ENCODE results near the gene SFXN1.

SFXN1 gene

GRCh38 chr5:175472378-175472777 lies 6.0 kb upstream of the SFXN1 start:
- Mint-ChIP-seq H3K27me3 (ENCODE audit: low read depth) (peaks cover 18% of the 10 kb centered on the region), H3K27ac (no peak overlapping the region), H3K4me1 (ENCODE audit: low read depth) (peaks cover 11% of the 10 kb centered on the region), H3K36me3 (ENCODE audit: low read depth) (no peaks in the 10 kb centered on the region), H3K4me3 (no peak overlapping the region), H3K9me3 (no peaks in the 10 kb centered on the region)

GRCh38 chr5:175475248-175475647 lies 3.1 kb upstream of the SFXN1 start:
- H3K27ac Mint-ChIP-seq = no peak overlapping the region
- H3K4me1 Mint-ChIP-seq (ENCODE audit: low read depth) = peaks cover 23% of the 10 kb centered on the region

GRCh38 chr5:175477440-175477839 lies 920 bp upstream of the SFXN1 start:
- H3K27ac Mint-ChIP-seq = peak overlapping the region; percentile 55
- H3K27me3 Mint-ChIP-seq (ENCODE audit: low read depth) = peaks cover 14% of the 10 kb centered on the region
- H3K4me1 Mint-ChIP-seq (ENCODE audit: low read depth) = peaks cover 35% of the 10 kb centered on the region
- H3K4me3 Mint-ChIP-seq = peak overlapping the region; percentile 41
- H3K9me3 Mint-ChIP-seq = no peaks in the 10 kb centered on the region
- H3K36me3 Mint-ChIP-seq (ENCODE audit: low read depth) = peaks cover 13% of the 10 kb centered on the region

More at GRCh38 chr5:175475248-175475647, 3.1 kb upstream of the SFXN1 start:
- peaks cover 2% of the 10 kb centered on the region for H3K36me3 Mint-ChIP-seq (ENCODE audit: low read depth)
- peaks cover 14% of the 10 kb centered on the region for H3K27me3 Mint-ChIP-seq (ENCODE audit: low read depth)
- no peaks in the 10 kb centered on the region for H3K9me3 Mint-ChIP-seq
- H3K4me3 Mint-ChIP-seq = no peak overlapping the region

- H3K9me3 Mint-ChIP-seq = no peaks in the 10 kb centered on the region
- H3K4me1 Mint-ChIP-seq (ENCODE audit: low read depth) = peaks cover 39% of the 10 kb centered on the region
- H3K27ac Mint-ChIP-seq = peak overlapping the region; percentile 78
- peaks cover 14% of the 10 kb centered on the region for H3K27me3 Mint-ChIP-seq (ENCODE audit: low read depth)
- H3K36me3 Mint-ChIP-seq (ENCODE audit: low read depth) = peaks cover 16% of the 10 kb centered on the region
- peak overlapping the region; percentile 83 for H3K4me3 Mint-ChIP-seq
Measured at GRCh38 chr5:175478008-175478383, 364 bp upstream of the SFXN1 start.

GRCh38 chr5:175479125-175479881 lies 943 bp downstream of the SFXN1 start:
- H3K4me3 Mint-ChIP-seq = peak overlapping the region; percentile 96
- H3K4me1 Mint-ChIP-seq (ENCODE audit: low read depth) = peaks cover 50% of the 10 kb centered on the region
- H3K9me3 Mint-ChIP-seq = no peaks in the 10 kb centered on the region
- peaks cover 26% of the 10 kb centered on the region for H3K36me3 Mint-ChIP-seq (ENCODE audit: low read depth)
- peak overlapping the region; percentile 92 for H3K27ac Mint-ChIP-seq
- peaks cover 8% of the 10 kb centered on the region for H3K27me3 Mint-ChIP-seq (ENCODE audit: low read depth)

- Mint-ChIP-seq H3K36me3 (ENCODE audit: low read depth) (peaks cover 50% of the 10 kb centered on the region), H3K27ac (peak overlapping the region; percentile 81), H3K9me3 (no peaks in the 10 kb centered on the region), H3K4me3 (peak overlapping the region; percentile 70), H3K27me3 (ENCODE audit: low read depth) (no peaks in the 10 kb centered on the region), H3K4me1 (ENCODE audit: low read depth) (peaks cover 72% of the 10 kb centered on the region)
Measured at GRCh38 chr5:175483337-175483736, 5.0 kb downstream of the SFXN1 start.

GRCh38 chr5:175484322-175484721 lies 6.0 kb downstream of the SFXN1 start:
- no peaks in the 10 kb centered on the region for H3K27me3 Mint-ChIP-seq (ENCODE audit: low read depth)
- peaks cover 82% of the 10 kb centered on the region for H3K4me1 Mint-ChIP-seq (ENCODE audit: low read depth)
- H3K9me3 Mint-ChIP-seq = no peaks in the 10 kb centered on the region
- no peak overlapping the region for H3K27ac Mint-ChIP-seq
- H3K4me3 Mint-ChIP-seq = peak overlapping the region; percentile 70
- H3K36me3 Mint-ChIP-seq (ENCODE audit: low read depth) = peaks cover 55% of the 10 kb centered on the region

GRCh38 chr5:175484829-175485228 lies 6.5 kb downstream of the SFXN1 start:
- Mint-ChIP-seq H3K27ac (no peak overlapping the region), H3K4me1 (ENCODE audit: low read depth) (peaks cover 83% of the 10 kb centered on the region), H3K4me3 (no peak overlapping the region), H3K36me3 (ENCODE audit: low read depth) (peaks cover 58% of the 10 kb centered on the region), H3K27me3 (ENCODE audit: low read depth) (no peaks in the 10 kb centered on the region), H3K9me3 (no peaks in the 10 kb centered on the region)

- Mint-ChIP-seq H3K4me3 (no peak overlapping the region), H3K27ac (no peak overlapping the region), H3K4me1 (ENCODE audit: low read depth) (peaks cover 83% of the 10 kb centered on the region), H3K27me3 (ENCODE audit: low read depth) (no peaks in the 10 kb centered on the region), H3K9me3 (no peaks in the 10 kb centered on the region), H3K36me3 (ENCODE audit: low read depth) (peaks cover 60% of the 10 kb centered on the region)
Measured at GRCh38 chr5:175485631-175486030, 7.3 kb downstream of the SFXN1 start.

GRCh38 chr5:175487514-175488222 lies 9.3 kb downstream of the SFXN1 start:
- Mint-ChIP-seq H3K4me1 (ENCODE audit: low read depth) (peaks cover 74% of the 10 kb centered on the region), H3K4me3 (peak overlapping the region; percentile 3), H3K27ac (peak overlapping the region; percentile 33), H3K27me3 (ENCODE audit: low read depth) (no peaks in the 10 kb centered on the region), H3K9me3 (no peaks in the 10 kb centered on the region), H3K36me3 (ENCODE audit: low read depth) (peaks cover 61% of the 10 kb centered on the region)

- peak overlapping the region; percentile 3 for H3K27ac Mint-ChIP-seq
- H3K36me3 Mint-ChIP-seq (ENCODE audit: low read depth) = peaks cover 59% of the 10 kb centered on the region
Measured at GRCh38 chr5:175489693-175490443, 11.5 kb downstream of the SFXN1 start.

GRCh38 chr5:175491223-175491622 lies 12.9 kb downstream of the SFXN1 start:
- H3K36me3 Mint-ChIP-seq (ENCODE audit: low read depth) = peaks cover 55% of the 10 kb centered on the region
- no peaks in the 10 kb centered on the region for H3K27me3 Mint-ChIP-seq (ENCODE audit: low read depth)
- H3K27ac Mint-ChIP-seq = no peak overlapping the region
- no peaks in the 10 kb centered on the region for H3K9me3 Mint-ChIP-seq
- H3K4me3 Mint-ChIP-seq = no peak overlapping the region
- peaks cover 54% of the 10 kb centered on the region for H3K4me1 Mint-ChIP-seq (ENCODE audit: low read depth)

More at GRCh38 chr5:175489693-175490443, 11.5 kb downstream of the SFXN1 start:
- Mint-ChIP-seq H3K4me1 (ENCODE audit: low read depth) (peaks cover 63% of the 10 kb centered on the region), H3K27me3 (ENCODE audit: low read depth) (no peaks in the 10 kb centered on the region), H3K9me3 (no peaks in the 10 kb centered on the region), H3K4me3 (no peak overlapping the region)

GRCh38 chr5:175493260-175493659 lies 14.9 kb downstream of the SFXN1 start:
- Mint-ChIP-seq H3K27ac (no peak overlapping the region), H3K36me3 (ENCODE audit: low read depth) (peaks cover 46% of the 10 kb centered on the region), H3K9me3 (no peaks in the 10 kb centered on the region), H3K4me1 (ENCODE audit: low read depth) (peaks cover 43% of the 10 kb centered on the region), H3K27me3 (ENCODE audit: low read depth) (no peaks in the 10 kb centered on the region), H3K4me3 (no peak overlapping the region)

- Mint-ChIP-seq H3K27ac (no peak overlapping the region), H3K4me3 (no peak overlapping the region), H3K9me3 (no peaks in the 10 kb centered on the region), H3K27me3 (ENCODE audit: low read depth) (no peaks in the 10 kb centered on the region), H3K4me1 (ENCODE audit: low read depth) (peaks cover 40% of the 10 kb centered on the region), H3K36me3 (ENCODE audit: low read depth) (peaks cover 44% of the 10 kb centered on the region)
Measured at GRCh38 chr5:175493726-175494125, 15.4 kb downstream of the SFXN1 start.
